Stomach (tissue), 4 donors: Measurements from ENCODE around the gene PKP1.

ENCODE experiments used
- CTCF ChIP-seq, 7 experiments: fragments of 450-650 bp in 4 of 7; fragments of 200-600 bp in 3 of 7; sonication (generic) in 3 of 7; IDR thresholded peaks; one replicate each; pipeline ENCODE4 v1.5.1; 2016 to 2019; ENCODE audit warnings: antibody characterized with exemption in 7 of 7, control low read depth in 2 of 7, mild to moderate bottlenecking in 1 of 7
- EP300 ChIP-seq: sonication (generic); formaldehyde crosslinking; IDR thresholded peaks from one replicate; pipeline ENCODE4 v1.6.1; 2017; ENCODE audit warnings: antibody characterized with exemption
- POLR2A ChIP-seq, 4 donors: fragments of 450-650 bp; IDR thresholded peaks; one replicate each; pipeline ENCODE4 v1.6.1; 2016; ENCODE audit warnings: antibody characterized with exemption in 4 of 4, control low read depth in 2 of 4, mild to moderate bottlenecking in 1 of 4, moderate library complexity in 1 of 4

- TF ChIP-seq POLR2A (IDR thresholded peaks at IDR 0.05): no peak
- no peak for TF ChIP-seq CTCF (IDR thresholded peaks at IDR 0.05)
- TF ChIP-seq EP300: no peak
Measured at GRCh38 chr1:201253906-201254624, 29.2 kb upstream of the PKP1 start.
